Measurements from ENCODE around the gene LBR. TPM values are rescaled to one million over a fixed set of nuclear protein-coding genes. Genes with fewer than 3 reads are reported as not detected.

LBR gene
- total RNA-seq, 1 experiment from 2014 or later: 149 TPM

- Mint-ChIP-seq H3K36me3 (ENCODE audit: insufficient read depth, unreplicated experiment) (no peaks in the 10 kb centered on the region), H3K4me1 (ENCODE audit: low read depth, unreplicated experiment) (peaks cover 10% of the 10 kb centered on the region), H3K27ac (ENCODE audit: unreplicated experiment) (no peak overlapping the region), H3K4me3 (ENCODE audit: unreplicated experiment) (no peak overlapping the region), H3K9me3 (ENCODE audit: unreplicated experiment) (peaks cover 6% of the 10 kb centered on the region), H3K27me3 (ENCODE audit: insufficient read depth, unreplicated experiment) (no peaks in the 10 kb centered on the region)
- no peak for DNase-seq
- H3K36me3 ChIP-seq (ENCODE audit: control insufficient read depth, insufficient read depth, low read length): no peaks in the 10 kb centered on the region
- no peak overlapping the region for H3K4me3 ChIP-seq (ENCODE audit: low read depth, low read length)
- H3K4me1 ChIP-seq: 0 out of 2 replicates have a peak, but pooled peaks cover 9% of the 10 kb centered on the region
- TF ChIP-seq CTCF (IDR thresholded peaks at IDR 0.05; ENCODE audit: insufficient read depth in 1 of 2, low read depth in 1 of 2, low read length in 1 of 2, severe bottlenecking in 1 of 2, unreplicated experiment in 1 of 2): no peak
- ChIA-PET CTCF (no interaction called here), POLR2A (no interaction called here)
- no peaks in the 10 kb centered on the region; the same call in 1 of the 2 replicates for H3K9me3 ChIP-seq
- H3K27me3 ChIP-seq (replicated peaks; ENCODE audit: control insufficient read depth, insufficient read depth, low read length): no peaks in the 10 kb centered on the region
- no TSS peak for BruUV-seq (replicated peaks)
- intact Hi-C loops (cut with micrococcal nuclease; ENCODE audit: unreplicated experiment): no loop called here
Measured at GRCh38 chr1:225461533-225462428, 33.9 kb upstream of the LBR start.

DNA sequence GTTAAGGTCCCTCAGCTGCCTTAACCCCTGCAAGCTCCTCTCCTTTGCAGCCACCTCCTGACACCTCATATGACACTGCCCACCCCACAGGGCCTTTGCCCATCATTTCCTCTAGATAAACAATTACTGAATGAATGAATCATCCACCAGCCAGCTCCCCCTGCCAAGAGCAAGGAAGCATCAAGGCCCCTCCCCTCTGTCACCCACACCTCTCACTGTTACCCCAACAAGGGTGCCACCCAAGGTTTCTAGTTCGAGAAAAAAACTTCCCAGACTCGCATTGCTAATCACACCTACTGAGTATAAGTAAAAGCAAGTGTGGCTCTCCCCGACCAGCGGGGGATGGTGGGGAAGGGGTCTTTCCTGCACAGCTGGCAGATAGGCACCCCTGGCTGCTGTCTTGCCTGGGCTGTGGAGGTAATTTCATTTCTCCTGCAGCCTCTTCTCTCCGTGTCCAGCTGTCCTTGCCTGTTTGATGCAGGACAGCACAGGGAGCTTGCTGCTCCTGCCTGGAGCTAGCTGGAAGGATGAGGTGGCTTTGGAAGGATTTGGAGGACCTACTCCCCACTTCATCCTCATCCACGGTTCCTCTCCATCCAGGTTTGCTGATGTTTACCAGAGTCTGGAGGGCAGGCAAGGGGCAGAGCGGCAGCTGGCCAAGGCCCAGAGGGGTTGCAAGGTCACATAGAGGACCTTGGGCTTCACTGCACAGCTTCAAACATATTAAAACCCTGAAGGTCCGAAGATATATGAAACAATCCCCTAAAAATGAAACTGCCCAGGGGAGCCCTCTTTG, 33.1 kb upstream of the LBR start:
- H3K9me3 Mint-ChIP-seq (ENCODE audit: unreplicated experiment): peaks cover 10% of the 10 kb centered on the region
- no peak overlapping the region for H3K4me3 Mint-ChIP-seq (ENCODE audit: unreplicated experiment)
- no peak overlapping the region for H3K27ac Mint-ChIP-seq (ENCODE audit: unreplicated experiment)
- no TSS peak for BruUV-seq (replicated peaks)
- ChIA-PET CTCF (no interaction called here), POLR2A (no interaction called here)
- peaks cover 10% of the 10 kb centered on the region for H3K4me1 Mint-ChIP-seq (ENCODE audit: low read depth, unreplicated experiment)
- Histone ChIP-seq H3K9me3 (peaks cover 4% of the 10 kb centered on the region; the same call in 1 of the 2 replicates), H3K36me3 (ENCODE audit: control insufficient read depth, insufficient read depth, low read length) (no peaks in the 10 kb centered on the region), H3K27me3 (replicated peaks; ENCODE audit: control insufficient read depth, insufficient read depth, low read length) (no peaks in the 10 kb centered on the region), H3K4me3 (ENCODE audit: low read depth, low read length) (no peak overlapping the region), H3K4me1 (0 out of 2 replicates have a peak, but pooled peaks cover 9% of the 10 kb centered on the region)
- DNase-seq: no peak
- intact Hi-C loops (cut with micrococcal nuclease; ENCODE audit: unreplicated experiment): no loop called here
- H3K36me3 Mint-ChIP-seq (ENCODE audit: insufficient read depth, unreplicated experiment): no peaks in the 10 kb centered on the region
- no peaks in the 10 kb centered on the region for H3K27me3 Mint-ChIP-seq (ENCODE audit: insufficient read depth, unreplicated experiment)
- TF ChIP-seq CTCF (IDR thresholded peaks at IDR 0.05; ENCODE audit: insufficient read depth in 1 of 2, low read depth in 1 of 2, low read length in 1 of 2, severe bottlenecking in 1 of 2, unreplicated experiment in 1 of 2): no peak

GRCh38 chr1:225460021-225460736, 32.3 kb upstream of the LBR start:
- POLR2A ChIA-PET: no interaction called here
- H3K36me3 ChIP-seq (ENCODE audit: control insufficient read depth, insufficient read depth, low read length): no peaks in the 10 kb centered on the region
- Mint-ChIP-seq H3K4me3 (ENCODE audit: unreplicated experiment) (no peak overlapping the region), H3K36me3 (ENCODE audit: insufficient read depth, unreplicated experiment) (no peaks in the 10 kb centered on the region), H3K4me1 (ENCODE audit: low read depth, unreplicated experiment) (peaks cover 10% of the 10 kb centered on the region), H3K27ac (ENCODE audit: unreplicated experiment) (no peak overlapping the region), H3K9me3 (ENCODE audit: unreplicated experiment) (peaks cover 10% of the 10 kb centered on the region), H3K27me3 (ENCODE audit: insufficient read depth, unreplicated experiment) (no peaks in the 10 kb centered on the region)
- H3K4me3 ChIP-seq (ENCODE audit: low read depth, low read length): no peak overlapping the region
- CTCF ChIA-PET: no interaction called here
- peaks cover 4% of the 10 kb centered on the region; the same call in 1 of the 2 replicates for H3K9me3 ChIP-seq
- no TSS peak for BruUV-seq (replicated peaks)
- DNase-seq: no peak
- no peaks in the 10 kb centered on the region for H3K27me3 ChIP-seq (replicated peaks; ENCODE audit: control insufficient read depth, insufficient read depth, low read length)
- intact Hi-C loops (cut with micrococcal nuclease; ENCODE audit: unreplicated experiment): no loop called here
- no peak for TF ChIP-seq CTCF (IDR thresholded peaks at IDR 0.05; ENCODE audit: insufficient read depth in 1 of 2, low read depth in 1 of 2, low read length in 1 of 2, severe bottlenecking in 1 of 2, unreplicated experiment in 1 of 2)
- 0 out of 2 replicates have a peak, but pooled peaks cover 3% of the 10 kb centered on the region for H3K4me1 ChIP-seq

Data from Caco-2 (cell line).